Thymus (tissue), 11 donors: ENCODE measurements around the gene C5AR1. TPM values are rescaled to one million over a fixed set of nuclear protein-coding genes. Genes with fewer than 3 reads are reported as not detected.
"Not testable (repeated sequence)": the region's sequence is repeated elsewhere in the genome, so short reads cannot be mapped to it uniquely, and the experiment has no call there.

Experiments used
- DNase-seq, 9 donors: peaks; one replicate each; pipeline ENCODE4 v3.0.0-alpha.2; 2013; ENCODE audit warnings: low spot score in 9 of 9, low read depth in 6 of 9, missing footprints in 1 of 9
- H3K27ac ChIP-seq, 2 donors: one replicate each; pipeline ENCODE4 v1.5.1; 2013; ENCODE audit warnings: control low read depth in 1 of 2, low read depth in 1 of 2, low read length in 1 of 2, mild to moderate bottlenecking in 1 of 2, moderate library complexity in 1 of 2
- H3K27me3 ChIP-seq, 2 donors: one replicate each; pipeline ENCODE4 v1.5.1; 2013; ENCODE audit warnings: low read length in 1 of 2; ENCODE audit not compliant: control insufficient read depth in 2 of 2, insufficient read depth in 1 of 2
- H3K36me3 ChIP-seq, 2 donors: one replicate each; pipeline ENCODE4 v1.5.1; 2013; ENCODE audit warnings: low read length in 1 of 2, mild to moderate bottlenecking in 1 of 2, moderate library complexity in 1 of 2; ENCODE audit not compliant: control insufficient read depth in 2 of 2, insufficient read depth in 2 of 2
- H3K4me1 ChIP-seq, 2 donors: one replicate each; pipeline ENCODE4 v1.5.1; 2013; ENCODE audit warnings: low read length in 2 of 2; ENCODE audit not compliant: control insufficient read depth in 2 of 2, insufficient read depth in 2 of 2
- H3K4me3 ChIP-seq, 2 donors: one replicate each; pipeline ENCODE4 v1.5.1; 2013; ENCODE audit warnings: low read length in 2 of 2, control low read depth in 1 of 2, mild to moderate bottlenecking in 1 of 2
- H3K9me3 ChIP-seq, 2 donors: one replicate each; pipeline ENCODE4 v1.5.1; 2013; ENCODE audit warnings: low read length in 1 of 2, mild to moderate bottlenecking in 1 of 2; ENCODE audit not compliant: control insufficient read depth in 2 of 2, insufficient read depth in 1 of 2
- WGBS: extraction: QIAGEN DNeasy Blood & Tissue Kit; methylation state at CpG from one replicate; pipeline ENCODE4 v1.1.7; 2013; 5-methylcytosine and 5-hydroxymethylcytosine counted together
- polyA plus RNA-seq: library from polyadenylated mRNA; stranded (reverse); fragments of 200-250 nt; gene quantifications from one replicate; pipeline ENCODE4 v1.2.3, GENCODE V29; 2013
- total RNA-seq: library from RNA; stranded (reverse); fragments of 120-200 nt; gene quantifications from one replicate; pipeline ENCODE4 v1.2.4, GENCODE V29; 2013
- donor health status: healthy.

The C5AR1 gene
- total and polyA plus RNA-seq, 2 donors: 2.2 to 17.8 TPM

- H3K4me1 ChIP-seq: peaks cover 17 to 25% of the 10 kb centered on the region in 2 donors
- 97% methylated on average over 3 of the region's 3 CpGs for WGBS
Observed at GRCh38 chr19:47276513-47276912, 33.1 kb upstream of the C5AR1 start.

GRCh38 chr19:47280183-47280797 is 29.4 kb upstream of the C5AR1 start:
- H3K4me3 ChIP-seq: no peak overlapping the region
- H3K36me3 ChIP-seq: peaks cover 0 to 3% of the 10 kb centered on the region in 2 donors
- H3K27ac ChIP-seq: no peak overlapping the region
- peaks cover 4 to 11% of the 10 kb centered on the region in 2 donors for H3K4me1 ChIP-seq
- H3K9me3 ChIP-seq: no peaks in the 10 kb centered on the region
- peak in 1 of 9 donors; percentile 42 for DNase-seq
- WGBS: 95% methylated on average over 13 of the region's 13 CpGs
- peaks cover 0 to 2% of the 10 kb centered on the region in 2 donors for H3K27me3 ChIP-seq

More at GRCh38 chr19:47276513-47276912, 33.1 kb upstream of the C5AR1 start:
- H3K9me3 ChIP-seq, H3K27me3 ChIP-seq, H3K27ac ChIP-seq, DNase-seq, H3K4me3 ChIP-seq, H3K36me3 ChIP-seq: not testable (repeated sequence)

- H3K27me3 ChIP-seq: no peaks in the 10 kb centered on the region
- H3K9me3 ChIP-seq: no peaks in the 10 kb centered on the region
- H3K36me3 ChIP-seq: no peaks in the 10 kb centered on the region
- 93% methylated on average over 10 of the region's 10 CpGs for WGBS
- H3K4me3 ChIP-seq: no peak overlapping the region
- H3K27ac ChIP-seq: no peak overlapping the region
- H3K4me1 ChIP-seq: no peaks in the 10 kb centered on the region
- DNase-seq: no peak
Observed at GRCh38 chr19:47283405-47284059, 26.1 kb upstream of the C5AR1 start.

GRCh38 chr19:47284324-47284899 is 25.2 kb upstream of the C5AR1 start:
- no peak overlapping the region for H3K4me3 ChIP-seq

GRCh38 chr19:47296036-47296435 is 13.6 kb upstream of the C5AR1 start:
- peak in 8 of 9 donors; percentile 50 to 84 (median 66) for DNase-seq
- Histone ChIP-seq H3K27me3 (no peaks in the 10 kb centered on the region), H3K4me3 (no peak overlapping the region), H3K27ac (no peak overlapping the region), H3K36me3 (no peaks in the 10 kb centered on the region), H3K4me1 (no peaks in the 10 kb centered on the region), H3K9me3 (no peaks in the 10 kb centered on the region)
- 28% methylated on average over 12 of the region's 12 CpGs for WGBS

More at GRCh38 chr19:47284324-47284899, 25.2 kb upstream of the C5AR1 start:
- Histone ChIP-seq H3K4me1 (no peaks in the 10 kb centered on the region), H3K9me3 (no peaks in the 10 kb centered on the region), H3K36me3 (no peaks in the 10 kb centered on the region), H3K27ac (no peak overlapping the region), H3K27me3 (no peaks in the 10 kb centered on the region)
- WGBS: 47% methylated on average over 9 of the region's 9 CpGs
- peak in 5 of 9 donors; percentile 47 to 72 (median 54) for DNase-seq

- H3K4me1 ChIP-seq, H3K27me3 ChIP-seq, H3K9me3 ChIP-seq, H3K4me3 ChIP-seq, H3K36me3 ChIP-seq, DNase-seq, H3K27ac ChIP-seq: not testable (repeated sequence)
- WGBS: 96% methylated on average over 14 of the region's 14 CpGs
Observed at GRCh38 chr19:47300867-47301266, 8.8 kb upstream of the C5AR1 start.

GRCh38 chr19:47302249-47302648 is 7.4 kb upstream of the C5AR1 start:
- Histone ChIP-seq H3K4me1 (no peaks in the 10 kb centered on the region), H3K36me3 (no peaks in the 10 kb centered on the region), H3K27me3 (peaks cover 0 to 3% of the 10 kb centered on the region in 2 donors), H3K27ac (no peak overlapping the region), H3K4me3 (no peak overlapping the region), H3K9me3 (no peaks in the 10 kb centered on the region)
- WGBS: 93% methylated on average over 10 of the region's 10 CpGs
- DNase-seq: no peak

- peaks cover 0 to 4% of the 10 kb centered on the region in 2 donors for H3K27me3 ChIP-seq
- H3K27ac ChIP-seq: no peak overlapping the region
- H3K36me3 ChIP-seq: no peaks in the 10 kb centered on the region
- 10% methylated on average over 6 of the region's 6 CpGs for WGBS
- no peak overlapping the region for H3K4me3 ChIP-seq
- no peaks in the 10 kb centered on the region for H3K9me3 ChIP-seq
- no peak for DNase-seq
- no peaks in the 10 kb centered on the region for H3K4me1 ChIP-seq
Observed at GRCh38 chr19:47303966-47304365, 5.7 kb upstream of the C5AR1 start.

GRCh38 chr19:47305309-47305751 is 4.3 kb upstream of the C5AR1 start:
- H3K27ac ChIP-seq: no peak overlapping the region
- WGBS: 13% methylated on average over 14 of the region's 14 CpGs
- peak in 4 of 9 donors; percentile 15 to 49 (median 34) for DNase-seq

More at GRCh38 chr19:47305309-47305751, 4.3 kb upstream of the C5AR1 start:
- H3K9me3 ChIP-seq: no peaks in the 10 kb centered on the region
- H3K36me3 ChIP-seq: no peaks in the 10 kb centered on the region
- H3K4me1 ChIP-seq: no peaks in the 10 kb centered on the region
- peaks cover 0 to 13% of the 10 kb centered on the region in 2 donors for H3K27me3 ChIP-seq
- no peak overlapping the region for H3K4me3 ChIP-seq
